HL-60 (cell line): ENCODE measurements around the gene CAMTA1.

Source experiments
- DNase-seq, 2 experiments: peaks; one replicate each; pipeline ENCODE4 v3.0.0-alpha.2; 2010 to 2020; ENCODE audit warnings: low read depth in 1 of 2, low spot score in 1 of 2
- H3K27ac ChIP-seq: fragments of 250-450 bp; sonication (Bioruptor Pico); replicated peaks from 2 replicates; pipeline ENCODE4 v1.5.1; 2020; ENCODE audit warnings: mild to moderate bottlenecking, moderate library complexity
- H3K27me3 ChIP-seq: fragments of 250-450 bp; sonication (Bioruptor Pico); 2 replicates; pipeline ENCODE4 v1.5.1; 2021; ENCODE audit warnings: mild to moderate bottlenecking, moderate library complexity; ENCODE audit not compliant: insufficient read depth, poor library complexity, severe bottlenecking
- H3K4me3 ChIP-seq: replicated peaks from 2 replicates; pipeline ENCODE4 v1.5.1; 2011; ENCODE audit warnings: mild to moderate bottlenecking, control low read depth, low read length; ENCODE audit not compliant: insufficient read depth
- GABPA ChIP-seq: IDR thresholded peaks from 2 replicates; pipeline ENCODE4 v1.6.1; 2012; ENCODE audit warnings: low read depth
- POLR2AphosphoS5 ChIP-seq: IDR thresholded peaks from 2 replicates; pipeline ENCODE4 v1.6.1; 2012; ENCODE audit warnings: low read depth
- SPI1 ChIP-seq: IDR thresholded peaks from 2 replicates; pipeline ENCODE4 v1.6.1; 2012; ENCODE audit warnings: low read depth, mild to moderate bottlenecking, borderline replicate concordance
- TF ChIP-seq, protein P1 (sequence below): IDR thresholded peaks from 2 replicates; pipeline ENCODE4 v1.6.1; 2012; ENCODE audit warnings: low read depth; ENCODE audit not compliant: insufficient replicate concordance
- TF ChIP-seq, protein P2 (sequence below): IDR thresholded peaks from one replicate; pipeline ENCODE4 v1.5.1; 2011; ENCODE audit warnings: low read length, control low read depth, inconsistent platforms; ENCODE audit not compliant: insufficient read depth

Gene CAMTA1

DNA sequence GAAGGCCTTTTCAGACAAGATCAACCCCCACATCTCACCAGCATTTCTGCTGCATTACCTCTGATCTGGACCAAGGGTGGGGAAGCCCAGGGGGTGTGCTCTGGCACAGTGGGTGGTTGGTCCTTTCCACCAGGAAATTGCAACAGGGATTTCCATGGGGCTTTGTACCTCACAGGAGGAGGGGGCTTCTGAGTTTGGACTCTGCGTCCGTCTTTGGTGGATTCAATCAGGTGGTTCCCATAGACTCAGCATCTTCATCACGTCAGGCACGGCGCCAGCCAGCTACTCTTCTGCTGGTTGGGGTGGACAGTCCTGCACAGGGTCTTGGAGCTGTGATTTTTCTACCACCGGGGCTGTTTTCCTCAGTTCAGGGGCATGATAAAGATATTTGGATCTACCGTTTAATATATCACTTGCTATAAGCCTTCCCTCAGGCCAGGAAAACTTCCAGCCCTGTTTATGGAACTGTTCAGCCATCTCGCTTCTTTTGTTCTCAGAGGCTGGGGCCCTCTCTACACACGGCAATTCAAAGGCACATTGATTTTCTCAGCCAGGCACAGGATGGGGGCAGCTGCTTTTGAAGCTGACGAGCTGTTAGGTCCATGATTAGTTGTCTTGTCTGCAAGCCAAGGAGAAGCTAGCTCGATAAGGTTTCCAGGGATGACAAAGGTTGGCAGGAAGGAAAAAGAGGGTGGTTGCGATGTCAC, 467.3 kb downstream of the CAMTA1 start:
- no peak overlapping the region for H3K4me3 ChIP-seq
- no peak for DNase-seq
- H3K27ac ChIP-seq = no peak overlapping the region
- no peak for TF ChIP-seq GABPA
- TF ChIP-seq, protein P1, sequence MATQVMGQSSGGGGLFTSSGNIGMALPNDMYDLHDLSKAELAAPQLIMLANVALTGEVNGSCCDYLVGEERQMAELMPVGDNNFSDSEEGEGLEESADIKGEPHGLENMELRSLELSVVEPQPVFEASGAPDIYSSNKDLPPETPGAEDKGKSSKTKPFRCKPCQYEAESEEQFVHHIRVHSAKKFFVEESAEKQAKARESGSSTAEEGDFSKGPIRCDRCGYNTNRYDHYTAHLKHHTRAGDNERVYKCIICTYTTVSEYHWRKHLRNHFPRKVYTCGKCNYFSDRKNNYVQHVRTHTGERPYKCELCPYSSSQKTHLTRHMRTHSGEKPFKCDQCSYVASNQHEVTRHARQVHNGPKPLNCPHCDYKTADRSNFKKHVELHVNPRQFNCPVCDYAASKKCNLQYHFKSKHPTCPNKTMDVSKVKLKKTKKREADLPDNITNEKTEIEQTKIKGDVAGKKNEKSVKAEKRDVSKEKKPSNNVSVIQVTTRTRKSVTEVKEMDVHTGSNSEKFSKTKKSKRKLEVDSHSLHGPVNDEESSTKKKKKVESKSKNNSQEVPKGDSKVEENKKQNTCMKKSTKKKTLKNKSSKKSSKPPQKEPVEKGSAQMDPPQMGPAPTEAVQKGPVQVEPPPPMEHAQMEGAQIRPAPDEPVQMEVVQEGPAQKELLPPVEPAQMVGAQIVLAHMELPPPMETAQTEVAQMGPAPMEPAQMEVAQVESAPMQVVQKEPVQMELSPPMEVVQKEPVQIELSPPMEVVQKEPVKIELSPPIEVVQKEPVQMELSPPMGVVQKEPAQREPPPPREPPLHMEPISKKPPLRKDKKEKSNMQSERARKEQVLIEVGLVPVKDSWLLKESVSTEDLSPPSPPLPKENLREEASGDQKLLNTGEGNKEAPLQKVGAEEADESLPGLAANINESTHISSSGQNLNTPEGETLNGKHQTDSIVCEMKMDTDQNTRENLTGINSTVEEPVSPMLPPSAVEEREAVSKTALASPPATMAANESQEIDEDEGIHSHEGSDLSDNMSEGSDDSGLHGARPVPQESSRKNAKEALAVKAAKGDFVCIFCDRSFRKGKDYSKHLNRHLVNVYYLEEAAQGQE = no peak
- no peak for TF ChIP-seq SPI1
- TF ChIP-seq, protein P2, sequence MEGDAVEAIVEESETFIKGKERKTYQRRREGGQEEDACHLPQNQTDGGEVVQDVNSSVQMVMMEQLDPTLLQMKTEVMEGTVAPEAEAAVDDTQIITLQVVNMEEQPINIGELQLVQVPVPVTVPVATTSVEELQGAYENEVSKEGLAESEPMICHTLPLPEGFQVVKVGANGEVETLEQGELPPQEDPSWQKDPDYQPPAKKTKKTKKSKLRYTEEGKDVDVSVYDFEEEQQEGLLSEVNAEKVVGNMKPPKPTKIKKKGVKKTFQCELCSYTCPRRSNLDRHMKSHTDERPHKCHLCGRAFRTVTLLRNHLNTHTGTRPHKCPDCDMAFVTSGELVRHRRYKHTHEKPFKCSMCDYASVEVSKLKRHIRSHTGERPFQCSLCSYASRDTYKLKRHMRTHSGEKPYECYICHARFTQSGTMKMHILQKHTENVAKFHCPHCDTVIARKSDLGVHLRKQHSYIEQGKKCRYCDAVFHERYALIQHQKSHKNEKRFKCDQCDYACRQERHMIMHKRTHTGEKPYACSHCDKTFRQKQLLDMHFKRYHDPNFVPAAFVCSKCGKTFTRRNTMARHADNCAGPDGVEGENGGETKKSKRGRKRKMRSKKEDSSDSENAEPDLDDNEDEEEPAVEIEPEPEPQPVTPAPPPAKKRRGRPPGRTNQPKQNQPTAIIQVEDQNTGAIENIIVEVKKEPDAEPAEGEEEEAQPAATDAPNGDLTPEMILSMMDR = no peak
- TF ChIP-seq POLR2AphosphoS5 = no peak
- peaks cover 7% of the 10 kb centered on the region for H3K27me3 ChIP-seq

DNA sequence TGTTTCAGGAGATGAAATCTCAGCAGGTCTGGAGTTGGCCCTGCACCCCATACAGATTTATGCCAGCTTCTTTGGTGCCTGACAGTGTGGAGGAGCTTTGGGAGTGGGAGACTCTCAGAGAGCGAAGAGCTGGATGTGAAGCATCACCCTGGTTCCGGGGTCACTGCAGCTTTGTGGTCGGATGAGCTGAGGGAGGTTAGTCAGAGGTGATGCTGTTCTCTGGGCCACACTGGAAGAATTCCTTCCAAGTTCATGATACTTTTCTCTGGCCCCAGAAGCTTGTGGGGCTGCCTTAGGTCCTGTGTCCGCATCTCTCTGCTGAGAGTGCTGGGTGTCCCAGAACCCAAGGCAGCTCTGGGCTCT, 467.8 kb downstream of the CAMTA1 start:
- Histone ChIP-seq H3K4me3 (no peak overlapping the region), H3K27ac (no peak overlapping the region), H3K27me3 (peaks cover 4% of the 10 kb centered on the region)
- TF ChIP-seq POLR2AphosphoS5 (no peak), GABPA (no peak), SPI1 (no peak)
- TF ChIP-seq, protein P1 = no peak
- TF ChIP-seq, protein P2 = no peak
- DNase-seq = no peak

DNA sequence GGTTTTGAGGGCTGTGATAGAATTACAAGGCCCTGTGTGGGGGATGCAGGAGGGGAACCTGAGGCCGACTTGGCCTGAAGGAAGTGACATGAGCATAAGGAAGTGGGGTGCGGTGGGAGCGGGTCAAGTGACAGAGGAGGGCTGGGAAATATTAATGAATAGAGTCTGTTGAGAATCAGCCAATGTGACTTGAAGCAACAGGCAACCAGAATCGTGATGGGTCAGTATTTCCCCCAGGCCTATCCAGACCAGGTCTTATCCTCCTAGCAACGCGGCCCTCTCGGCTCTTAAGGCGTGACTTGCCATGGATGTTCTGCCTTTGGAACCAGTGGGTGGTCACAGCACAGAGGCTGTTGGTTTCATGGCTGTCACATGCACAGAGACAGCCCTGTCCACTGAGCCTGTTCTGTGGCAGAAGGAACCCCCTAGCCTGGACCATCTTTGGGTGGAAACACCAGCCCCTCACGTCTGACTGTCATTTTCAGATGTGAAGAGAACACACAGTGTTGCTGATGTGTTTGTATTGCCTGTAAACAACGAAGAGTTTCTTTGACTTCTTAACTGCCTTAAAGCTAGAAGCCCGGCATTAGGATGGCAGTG, 468.8 kb downstream of the CAMTA1 start:
- no peaks in the 10 kb centered on the region for H3K27me3 ChIP-seq
- H3K27ac ChIP-seq = no peak overlapping the region
- DNase-seq = no peak
- TF ChIP-seq, protein P1 = no peak
- no peak for TF ChIP-seq POLR2AphosphoS5
- no peak for TF ChIP-seq SPI1
- H3K4me3 ChIP-seq = no peak overlapping the region
